Neutrophil (primary cell): Measurements from ENCODE around the gene FBP2.

ENCODE experiments used
- H3K27ac ChIP-seq: fragments of 200-600 bp; sonication (generic); 2 replicates; pipeline ENCODE4 v1.5.1; 2016; ENCODE audit warnings: mild to moderate bottlenecking, moderate library complexity
- H3K27me3 ChIP-seq: fragments of 200-600 bp; sonication (generic); 2 replicates; pipeline ENCODE4 v1.6.0; 2016; ENCODE audit warnings: mild to moderate bottlenecking
- H3K36me3 ChIP-seq: fragments of 200-600 bp; sonication (generic); 2 replicates; pipeline ENCODE4 v1.5.1; 2017
- H3K4me1 ChIP-seq, 2 experiments: fragments of 200-600 bp in 1 of 2; sonication (generic) in 1 of 2; 1 replicate in 1 of 2; 2 replicates in 1 of 2; pipeline versions ENCODE4 v1.5.1 to v1.6.1; 2013 to 2016; ENCODE audit warnings: low read depth in 1 of 2, low read length in 1 of 2, mild to moderate bottlenecking in 1 of 2, moderate library complexity in 1 of 2; ENCODE audit not compliant: control insufficient read depth in 1 of 2, insufficient read depth in 1 of 2
- H3K4me3 ChIP-seq, 2 experiments: fragments of 200-600 bp in 1 of 2; sonication (generic) in 1 of 2; 1 replicate in 1 of 2; 2 replicates in 1 of 2; pipeline ENCODE4 v1.5.1; 2013 to 2016; ENCODE audit warnings: low read depth in 1 of 2, low read length in 1 of 2, mild to moderate bottlenecking in 1 of 2, moderate library complexity in 1 of 2
- H3K9me3 ChIP-seq: fragments of 200-600 bp; sonication (generic); 2 replicates; pipeline ENCODE4 v1.5.1; 2016
- CTCF ChIP-seq: fragments of 200-600 bp; sonication (generic); IDR thresholded peaks from 2 replicates; pipeline ENCODE4 v1.5.1; 2016; ENCODE audit warnings: antibody characterized with exemption

The FBP2 gene

GRCh38 chr9:94528886-94529285, 64.7 kb downstream of the FBP2 start:
- H3K36me3 ChIP-seq: no peaks in the 10 kb centered on the region
- peaks cover 9% of the 10 kb centered on the region for H3K27me3 ChIP-seq
- no peak for TF ChIP-seq CTCF
- no peaks in the 10 kb centered on the region for H3K9me3 ChIP-seq
- no peaks in the 10 kb centered on the region for H3K4me1 ChIP-seq
- no peak overlapping the region for H3K27ac ChIP-seq
- no peak overlapping the region for H3K4me3 ChIP-seq

GRCh38 chr9:94526951-94527350, 66.7 kb downstream of the FBP2 start:
- Histone ChIP-seq H3K9me3 (no peaks in the 10 kb centered on the region), H3K36me3 (no peaks in the 10 kb centered on the region), H3K27me3 (peaks cover 9% of the 10 kb centered on the region), H3K27ac (no peak overlapping the region), H3K4me1 (no peaks in the 10 kb centered on the region), H3K4me3 (no peak overlapping the region)
- TF ChIP-seq CTCF: no peak

- no peak for TF ChIP-seq CTCF
- Histone ChIP-seq H3K36me3 (no peaks in the 10 kb centered on the region), H3K27ac (no peak overlapping the region), H3K4me3 (no peak overlapping the region), H3K9me3 (no peaks in the 10 kb centered on the region), H3K4me1 (no peaks in the 10 kb centered on the region), H3K27me3 (peaks cover 9% of the 10 kb centered on the region)
Observed at GRCh38 chr9:94526271-94526670, 67.4 kb downstream of the FBP2 start.

GRCh38 chr9:94525396-94526035, 68.1 kb downstream of the FBP2 start:
- H3K27ac ChIP-seq: no peak overlapping the region
- no peaks in the 10 kb centered on the region for H3K36me3 ChIP-seq
- H3K4me3 ChIP-seq: no peak overlapping the region
- no peak for TF ChIP-seq CTCF
- no peaks in the 10 kb centered on the region for H3K9me3 ChIP-seq
- H3K4me1 ChIP-seq: no peaks in the 10 kb centered on the region
- peaks cover 9% of the 10 kb centered on the region for H3K27me3 ChIP-seq

- Histone ChIP-seq H3K4me1 (no peaks in the 10 kb centered on the region), H3K4me3 (no peak overlapping the region), H3K36me3 (no peaks in the 10 kb centered on the region), H3K27me3 (peaks cover 22% of the 10 kb centered on the region), H3K27ac (no peak overlapping the region), H3K9me3 (no peaks in the 10 kb centered on the region)
- no peak for TF ChIP-seq CTCF
Observed at GRCh38 chr9:94517254-94517653, 76.4 kb downstream of the FBP2 start.
